ENCODE measurements around the gene SKOR1. TPM values are rescaled to one million over a fixed set of nuclear protein-coding genes. Genes with fewer than 3 reads are reported as not detected.

SKOR1 gene
- total and polyA plus RNA-seq, 10 of the 15 experiments (the other 5 are each of a cell fraction or from before 2014, with no cell fraction given), result 0.04 to 0.36 (median 0.10) TPM; not detected in 4

GRCh38 chr15:67827562-67828277 lies 2.4 kb downstream of the SKOR1 start:
- intact Hi-C loops (cut with micrococcal nuclease; ENCODE audit: unreplicated experiment) (no loop called here), in situ Hi-C loops (cut with MboI) (no loop called here)
- H3K9me3 ChIP-seq (replicated peaks; ENCODE audit: control insufficient read depth, insufficient read depth, low read length), result peaks cover 7% of the 10 kb centered on the region; the same call in 1 of the 3 replicates
- H3K4me2 ChIP-seq (ENCODE audit: control insufficient read depth, insufficient read depth), result no peak overlapping the region
- ATAC-seq (no peak), DNase-seq (ENCODE audit: low read depth, low spot score) (no peak), FAIRE-seq (no peak)
- WGBS (ENCODE audit: insufficient coverage, insufficient replicate concordance, low lambda C conversion rate, missing lambda C conversion rate), result 63% methylated on average over 50 of the region's 91 CpGs
- TF ChIP-seq TCF7 (IDR thresholded peaks at IDR 0.05; ENCODE audit: borderline replicate concordance) (no peak), SUZ12 (IDR thresholded peaks at IDR 0.05; ENCODE audit: unreplicated experiment) (peak; percentile 78), BACH1 (IDR thresholded peaks at IDR 0.05; ENCODE audit: borderline replicate concordance) (no peak)
- no peaks in the 10 kb centered on the region for H3K79me2 ChIP-seq (ENCODE audit: control insufficient read depth, insufficient read depth, low read length)
- H3K4me3 ChIP-seq, result no peak overlapping the region
- H4K20me1 ChIP-seq (ENCODE audit: control insufficient read depth, insufficient read depth), result no peaks in the 10 kb centered on the region
- ChIA-PET POLR2A (no interaction called here), CTCF (interaction anchor here (0.6 kb wide), 1 partner anchor 333 kb away, joined by 3 read pairs; no protein-coding TSS in a partner anchor), SMC1A (ENCODE audit: uncharacterized antibody, unreplicated experiment) (no interaction called here), RAD21 (ENCODE audit: unreplicated experiment) (no interaction called here)
- H3K27ac ChIP-seq (ENCODE audit: control insufficient read depth, insufficient read depth), result no peak overlapping the region
- H3K36me3 ChIP-seq (ENCODE audit: control insufficient read depth in 2 of 2, insufficient read depth in 2 of 2, low read length in 1 of 2), result no peaks in the 10 kb centered on the region
- H2AFZ ChIP-seq (ENCODE audit: control insufficient read depth, low read depth, low read length), result no peak overlapping the region
- no peaks in the 10 kb centered on the region for H3K4me1 ChIP-seq (ENCODE audit: control insufficient read depth, insufficient read depth, low read length)
- peaks cover 24 to 35% of the 10 kb centered on the region in 2 experiments for H3K27me3 ChIP-seq (replicated peaks in 1 of 2; ENCODE audit: control insufficient read depth in 2 of 2, insufficient read depth in 2 of 2, low read length in 1 of 2)
- no peak overlapping the region for H3K9ac ChIP-seq (ENCODE audit: control insufficient read depth, insufficient read depth, low read length)
- no TSS peak for BruUV-seq (replicated peaks)

GRCh38 chr15:67828278-67828968 lies 3.1 kb downstream of the SKOR1 start:
- Histone ChIP-seq H4K20me1 (ENCODE audit: control insufficient read depth, insufficient read depth) (no peaks in the 10 kb centered on the region), H2AFZ (ENCODE audit: control insufficient read depth, low read depth, low read length) (no peak overlapping the region), H3K4me1 (ENCODE audit: control insufficient read depth, insufficient read depth, low read length) (no peaks in the 10 kb centered on the region), H3K27ac (ENCODE audit: control insufficient read depth, insufficient read depth) (no peak overlapping the region), H3K4me2 (ENCODE audit: control insufficient read depth, insufficient read depth) (no peak overlapping the region), H3K79me2 (ENCODE audit: control insufficient read depth, insufficient read depth, low read length) (no peaks in the 10 kb centered on the region), H3K27me3 (replicated peaks in 1 of 2; ENCODE audit: control insufficient read depth in 2 of 2, insufficient read depth in 2 of 2, low read length in 1 of 2) (peaks cover 26 to 42% of the 10 kb centered on the region in 2 experiments), H3K36me3 (ENCODE audit: control insufficient read depth in 2 of 2, insufficient read depth in 2 of 2, low read length in 1 of 2) (no peaks in the 10 kb centered on the region), H3K9me3 (replicated peaks; ENCODE audit: control insufficient read depth, insufficient read depth, low read length) (peaks cover 7% of the 10 kb centered on the region; the same call in 1 of the 3 replicates), H3K9ac (ENCODE audit: control insufficient read depth, insufficient read depth, low read length) (no peak overlapping the region), H3K4me3 (no peak overlapping the region)
- WGBS (ENCODE audit: insufficient coverage, insufficient replicate concordance, low lambda C conversion rate, missing lambda C conversion rate), result 52% methylated on average over 31 of the region's 40 CpGs
- FAIRE-seq (no peak), DNase-seq (ENCODE audit: low read depth, low spot score) (no peak), ATAC-seq (no peak)
- intact Hi-C loops (cut with micrococcal nuclease; ENCODE audit: unreplicated experiment), result no loop called here
- ChIA-PET RAD21 (ENCODE audit: unreplicated experiment) (no interaction called here), POLR2A (no interaction called here), SMC1A (ENCODE audit: uncharacterized antibody, unreplicated experiment) (no interaction called here), CTCF (interaction anchor here (0.6 kb wide), 1 partner anchor 332 kb away, joined by 3 read pairs; no protein-coding TSS in a partner anchor)
- in situ Hi-C loops (cut with MboI), result no loop called here
- no TSS peak for BruUV-seq (replicated peaks)
- no peak for TF ChIP-seq NR2C2 (IDR thresholded peaks at IDR 0.05; ENCODE audit: borderline replicate concordance, control insufficient read depth, insufficient read length, low read depth)
- no peak for TF ChIP-seq IRF3 (IDR thresholded peaks at IDR 0.05)
- TF ChIP-seq ATF2 (IDR thresholded peaks at IDR 0.05; ENCODE audit: low read length), result no peak
- no peak for TF ChIP-seq EGR1 (IDR thresholded peaks at IDR 0.05; ENCODE audit: borderline replicate concordance in 1 of 2, low read depth in 2 of 2, low read length in 2 of 2)
- no peak for TF ChIP-seq NBN (IDR thresholded peaks at IDR 0.05)
- no peak for TF ChIP-seq TCF7 (IDR thresholded peaks at IDR 0.05; ENCODE audit: borderline replicate concordance)
- TF ChIP-seq FOXM1 (IDR thresholded peaks at IDR 0.05; ENCODE audit: low read depth, low read length), result no peak
- TF ChIP-seq TCF12 (IDR thresholded peaks at IDR 0.05; ENCODE audit: low read depth, low read length), result no peak
- no peak for TF ChIP-seq IKZF1 (conservative IDR thresholded peaks at IDR 0.05)
- no peak for TF ChIP-seq E2F4 (IDR thresholded peaks at IDR 0.05; ENCODE audit: low read depth, low read length)
- no peak for TF ChIP-seq IKZF2 (IDR thresholded peaks at IDR 0.05)

Measured in GM12878 (cell line).